A204.1 (cell line): ENCODE data around the gene TRHDE.
"Not testable (repeated sequence)": the region's sequence is repeated elsewhere in the genome, so short reads cannot be mapped to it uniquely, and the experiment has no call there.

Experiments used
- FAIRE-seq: peaks from 2 replicates; lab custom pipeline; 2012; peaks lifted over from hg19 to GRCh38; lab: Jason Lieb, UNC

TRHDE gene

DNA sequence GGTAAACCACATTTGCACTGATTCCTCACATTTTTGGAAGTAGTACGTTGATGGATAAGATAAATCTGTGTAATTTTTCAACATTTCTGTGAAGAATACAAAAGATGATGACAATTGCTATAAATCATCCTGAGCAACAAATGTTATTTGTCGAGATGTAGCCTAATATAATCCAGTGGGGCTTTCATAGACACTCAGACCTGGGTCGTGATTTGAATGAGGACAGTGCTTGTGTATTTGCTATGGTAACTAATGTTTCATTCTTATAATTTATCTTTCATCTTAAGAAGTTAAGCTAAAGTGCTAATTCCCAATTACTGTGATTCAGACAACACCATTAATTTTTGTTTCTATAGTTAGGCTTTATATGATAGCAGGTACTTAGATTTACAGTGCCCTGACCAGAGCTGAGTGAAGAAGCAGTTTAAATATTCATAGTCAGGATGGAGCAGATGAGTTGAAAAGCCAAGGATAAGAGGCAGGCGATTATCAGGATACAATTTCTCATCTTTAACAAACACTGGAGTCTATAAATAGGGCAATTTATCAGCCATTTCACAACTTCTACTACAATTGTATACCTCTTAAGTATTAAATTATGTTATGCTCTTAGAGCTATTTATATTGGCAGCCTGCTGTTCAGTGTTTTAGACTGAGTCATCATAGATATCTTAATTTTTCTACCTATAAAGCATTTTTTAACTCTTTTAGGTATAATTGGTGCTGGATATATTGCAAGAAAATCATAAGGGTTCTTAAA lies 359.9 kb downstream of the TRHDE start:
- FAIRE-seq: no peak

DNA sequence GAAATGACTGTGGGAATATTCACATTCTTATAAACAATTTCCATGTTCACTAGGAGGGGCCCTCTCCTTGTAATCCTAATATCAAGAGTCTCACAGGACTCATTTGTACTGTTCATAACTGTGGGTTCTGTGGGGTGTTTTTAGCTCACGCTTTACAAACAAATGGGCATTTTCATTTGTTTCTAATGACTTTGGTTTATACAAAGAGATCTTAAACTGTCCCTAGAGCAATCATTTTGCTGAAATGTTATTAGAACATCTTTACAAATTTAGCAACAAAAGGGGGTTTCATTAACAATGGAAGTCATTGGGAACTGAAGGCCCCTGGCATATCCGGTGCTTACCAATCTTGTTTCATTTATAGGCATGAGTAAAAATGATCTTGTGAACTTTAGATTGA lies 370.5 kb downstream of the TRHDE start:
- FAIRE-seq: no peak

DNA sequence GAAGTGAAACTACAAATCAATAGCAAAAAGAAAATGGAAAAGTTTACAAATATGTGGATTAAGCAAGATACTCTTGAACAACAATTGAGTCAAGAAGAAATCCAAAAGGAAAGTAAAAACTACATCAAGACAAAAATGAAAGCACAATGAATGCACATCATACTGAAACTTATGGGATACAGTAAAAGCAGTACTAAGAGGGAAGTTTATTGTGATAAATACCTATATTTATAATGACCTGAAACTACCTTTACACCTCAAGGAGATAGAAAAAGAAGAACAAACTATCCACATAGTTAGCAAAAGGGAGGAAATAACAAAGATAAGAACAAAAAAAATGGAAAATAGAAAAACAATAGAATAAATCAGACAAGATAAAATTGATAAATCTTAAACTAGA lies 375.0 kb downstream of the TRHDE start:
- FAIRE-seq: no peak

DNA sequence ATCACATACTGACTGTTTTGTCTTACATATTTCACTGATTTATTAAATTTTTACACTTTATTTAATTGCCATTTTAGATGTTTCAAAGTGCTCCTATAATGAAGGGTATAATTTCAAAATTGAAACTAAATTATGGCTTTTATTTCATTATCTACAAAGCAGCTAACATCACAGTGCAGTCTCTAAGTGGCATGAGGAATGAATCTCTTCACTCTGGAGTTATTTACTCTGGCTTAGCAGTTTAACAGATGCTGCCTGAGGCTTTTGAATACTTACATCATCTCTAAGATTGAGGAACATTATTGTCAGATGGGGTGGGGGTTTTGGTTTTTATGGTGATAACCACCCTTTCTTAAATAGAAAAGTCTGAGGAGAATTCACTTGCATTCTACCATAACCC lies 386.4 kb downstream of the TRHDE start:
- no peak for FAIRE-seq

DNA sequence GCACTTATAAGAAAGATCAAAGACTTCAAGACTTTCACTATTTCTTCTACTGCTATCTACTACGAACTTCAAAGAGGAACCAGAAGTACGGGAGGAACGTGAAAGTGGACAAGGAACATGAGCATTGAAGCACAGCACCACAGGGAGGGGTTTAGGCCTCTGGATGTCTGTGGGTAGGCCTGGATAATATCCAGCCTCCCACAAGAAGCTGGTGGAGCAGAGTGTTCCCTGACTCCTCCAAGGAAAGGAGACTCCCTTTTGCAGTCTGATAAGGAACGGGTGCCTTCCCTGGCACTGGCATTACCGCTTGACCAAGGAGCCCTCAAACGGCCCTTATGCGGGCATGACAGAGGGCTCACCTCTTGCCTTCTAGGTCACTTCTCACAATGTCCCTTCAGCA lies 388.0 kb downstream of the TRHDE start:
- not testable (repeated sequence) for FAIRE-seq

DNA sequence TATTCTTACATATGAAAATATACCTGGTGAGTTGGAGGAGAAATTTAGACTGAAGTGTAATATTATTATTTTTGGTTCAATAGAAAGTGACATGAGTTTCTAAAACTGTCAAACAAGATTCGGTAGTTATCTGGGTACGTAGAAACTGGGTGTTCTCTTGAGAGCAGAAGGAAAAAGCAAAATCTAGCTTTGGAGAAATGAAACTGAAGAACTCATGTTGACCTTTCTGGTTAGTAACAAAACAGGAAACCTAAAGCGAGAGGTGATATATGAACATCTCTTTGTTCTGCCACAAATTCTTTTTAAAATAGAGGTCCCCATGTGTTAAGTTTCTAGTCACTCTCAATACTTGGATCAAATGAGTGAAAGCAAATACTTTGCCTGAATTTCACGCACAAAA lies 401.7 kb downstream of the TRHDE start:
- FAIRE-seq: no peak

DNA sequence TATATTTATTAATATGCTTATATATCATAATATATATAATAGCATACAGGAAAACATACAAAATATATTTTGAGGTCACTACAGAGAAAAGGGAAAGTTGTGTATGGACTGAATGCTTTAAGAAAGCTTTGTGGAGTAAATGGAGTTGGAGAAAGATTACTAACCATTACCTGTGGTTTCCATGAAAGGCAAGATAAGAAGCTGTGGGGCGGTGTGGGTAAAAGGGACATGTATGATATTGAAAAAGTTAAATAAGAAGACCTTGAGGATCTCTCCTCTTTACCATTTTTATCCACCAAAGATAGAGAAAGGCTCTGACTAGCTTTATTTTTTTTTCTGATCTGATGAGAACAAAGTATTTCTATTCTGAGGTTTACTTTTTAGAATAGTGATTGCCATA lies 404.4 kb downstream of the TRHDE start:
- FAIRE-seq: no peak

DNA sequence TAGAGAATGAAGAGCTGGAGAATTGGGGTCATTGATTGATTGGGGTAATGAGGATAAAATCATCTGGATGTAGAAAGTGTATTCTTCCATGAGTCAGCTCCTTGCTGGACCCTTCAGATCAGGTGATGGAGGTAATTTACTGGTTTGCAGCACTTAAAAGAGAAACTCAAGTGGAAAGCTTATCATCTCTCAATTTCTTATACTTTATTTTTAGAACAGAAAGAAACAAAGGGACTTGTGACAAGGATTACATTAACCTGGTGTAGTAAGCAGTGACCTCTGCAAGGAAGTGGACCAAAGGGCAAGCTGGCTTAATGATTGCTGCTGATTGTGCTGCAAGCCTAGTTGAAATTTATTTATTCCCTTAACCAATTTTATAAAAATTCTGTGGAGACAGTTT lies 405.0 kb downstream of the TRHDE start:
- FAIRE-seq: no peak

DNA sequence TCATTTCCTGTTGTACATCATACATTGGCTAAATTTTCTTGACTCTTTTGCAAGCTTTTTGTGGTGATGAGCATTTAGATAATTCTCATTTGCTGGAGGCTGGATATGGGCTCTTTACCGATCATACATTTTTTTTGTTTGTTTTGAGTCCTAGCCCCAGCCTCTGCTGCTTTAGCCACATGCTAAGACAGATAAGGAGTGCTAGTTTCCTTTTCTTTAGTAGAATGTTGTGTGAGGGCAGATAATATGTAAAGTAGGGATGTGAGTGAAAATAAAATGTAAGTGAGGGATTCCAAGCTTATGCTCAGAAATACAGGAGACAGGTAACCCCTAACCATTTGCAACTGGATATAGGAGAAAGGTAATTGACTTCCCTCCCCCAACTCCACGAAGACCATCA lies 405.7 kb downstream of the TRHDE start:
- no peak for FAIRE-seq

DNA sequence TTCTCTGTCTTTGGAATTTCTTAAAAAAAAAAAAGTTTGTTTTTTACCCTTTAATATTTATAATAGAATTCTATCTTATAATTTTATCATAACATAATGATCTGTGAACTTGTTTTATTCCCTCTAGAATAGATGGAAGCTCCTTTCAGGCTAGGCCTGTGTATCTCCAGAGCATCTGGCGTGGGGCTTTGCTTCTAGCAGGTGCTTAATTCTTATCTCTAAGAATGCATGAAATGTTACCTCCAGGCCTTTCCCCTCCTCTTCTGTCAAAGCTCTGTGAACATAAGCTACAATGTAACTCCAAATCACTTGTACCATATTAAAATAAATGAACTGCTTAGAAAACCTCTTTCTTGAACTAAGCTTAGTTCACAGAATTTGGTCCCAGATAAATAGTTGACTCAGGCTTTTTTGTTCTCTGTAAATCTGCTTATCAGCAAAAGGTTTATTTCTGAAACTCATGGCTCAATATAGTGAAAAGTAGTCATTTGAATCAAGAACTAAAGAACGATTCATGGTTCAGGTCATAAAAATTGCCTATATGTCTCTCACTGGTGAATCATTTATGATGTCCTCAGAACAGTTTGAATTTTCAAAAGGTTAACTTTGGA lies 407.1 kb downstream of the TRHDE start:
- no peak for FAIRE-seq

DNA sequence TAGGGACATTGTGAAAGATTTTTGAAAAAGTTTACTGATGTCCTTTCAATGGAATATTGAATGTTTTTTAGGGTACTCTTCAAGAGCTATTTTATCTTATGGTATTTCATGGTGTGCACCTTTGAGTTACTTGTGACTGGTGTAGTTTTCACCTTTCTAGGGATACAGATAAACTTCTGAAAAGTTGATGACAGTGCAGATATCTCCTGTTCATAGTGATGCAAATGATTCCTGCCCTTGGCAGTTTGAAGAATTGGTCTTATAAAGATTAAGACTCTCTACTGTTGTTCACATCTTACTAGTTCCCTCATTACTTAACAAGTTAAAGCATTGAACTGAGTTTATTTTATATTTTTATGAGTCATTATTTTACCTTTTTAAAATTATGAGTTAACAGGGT lies 408.9 kb downstream of the TRHDE start:
- no peak for FAIRE-seq

DNA sequence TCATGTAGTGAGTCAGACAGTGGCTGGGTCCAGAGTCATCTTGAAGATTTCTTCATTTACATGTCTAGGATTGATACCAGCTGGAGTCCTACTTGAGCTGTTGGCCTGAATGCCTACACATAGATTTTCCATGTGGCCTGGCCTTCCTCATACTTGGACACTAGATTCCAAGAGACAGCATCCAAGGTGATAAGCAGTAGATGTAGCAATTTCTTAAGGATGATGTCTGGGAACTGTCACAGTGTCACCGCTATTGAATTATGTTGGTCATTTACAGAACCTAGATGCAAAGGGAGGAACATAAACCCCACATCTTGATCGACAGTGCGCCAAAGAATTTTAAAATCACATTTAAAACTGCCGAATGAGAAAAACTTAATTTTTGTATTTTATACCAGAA lies 412.3 kb downstream of the TRHDE start:
- FAIRE-seq: no peak

DNA sequence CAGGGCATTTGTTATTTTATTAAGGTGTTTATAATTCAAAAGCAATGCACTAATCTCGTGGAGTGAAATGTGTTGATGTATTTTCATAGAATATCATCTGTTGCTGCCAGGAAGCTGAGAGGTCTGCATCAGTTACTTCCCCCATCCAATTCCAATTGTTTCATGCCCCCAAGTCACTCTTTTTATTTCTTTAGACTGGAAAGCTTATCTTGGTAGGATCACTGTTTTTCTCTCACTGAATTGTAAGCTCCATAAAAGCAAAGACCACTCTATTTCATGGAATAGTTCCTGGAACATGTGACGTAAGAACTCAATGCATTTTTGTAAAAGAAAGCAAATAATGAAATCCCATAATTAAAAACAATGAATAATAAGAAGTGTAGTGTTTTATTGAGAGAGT lies 420.2 kb downstream of the TRHDE start:
- no peak for FAIRE-seq

DNA sequence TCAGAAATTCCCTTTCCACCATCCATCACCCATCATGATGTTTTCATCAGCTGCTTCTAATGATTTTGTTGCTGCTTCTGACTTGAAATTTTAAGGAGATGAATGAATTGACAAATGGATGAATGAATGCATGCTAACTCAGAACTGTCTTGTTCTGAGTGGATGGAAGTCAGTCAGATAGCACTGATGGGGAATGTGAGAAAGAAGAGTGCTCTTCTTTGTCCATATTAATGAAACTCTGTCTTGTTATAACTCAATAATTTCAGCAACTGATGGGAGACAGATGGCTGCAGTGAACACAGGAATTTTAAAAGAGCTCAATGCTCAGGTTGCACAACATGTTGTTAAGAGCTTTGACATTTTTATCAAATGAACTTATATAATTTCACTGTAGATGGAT lies 422.0 kb downstream of the TRHDE start:
- no peak for FAIRE-seq

DNA sequence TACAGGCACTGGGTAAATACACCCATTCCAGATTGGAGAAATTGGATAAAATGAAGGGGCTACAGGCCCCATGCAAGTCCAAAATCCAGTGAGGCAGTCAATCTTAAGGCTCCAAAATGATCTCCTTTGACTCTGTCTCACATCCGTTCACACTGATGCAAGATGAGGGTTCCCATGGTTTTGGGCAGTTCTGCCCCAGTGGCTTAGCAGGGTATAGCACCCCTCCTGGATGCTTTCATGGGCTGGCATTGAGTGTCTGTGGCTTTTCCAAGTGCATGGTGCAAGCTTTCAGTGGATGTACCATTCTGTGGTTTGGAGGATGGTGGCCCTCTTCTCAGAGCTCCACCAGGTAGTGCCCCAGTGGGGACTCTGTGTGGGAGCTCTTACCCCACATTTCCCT lies 427.2 kb downstream of the TRHDE start:
- no peak for FAIRE-seq

DNA sequence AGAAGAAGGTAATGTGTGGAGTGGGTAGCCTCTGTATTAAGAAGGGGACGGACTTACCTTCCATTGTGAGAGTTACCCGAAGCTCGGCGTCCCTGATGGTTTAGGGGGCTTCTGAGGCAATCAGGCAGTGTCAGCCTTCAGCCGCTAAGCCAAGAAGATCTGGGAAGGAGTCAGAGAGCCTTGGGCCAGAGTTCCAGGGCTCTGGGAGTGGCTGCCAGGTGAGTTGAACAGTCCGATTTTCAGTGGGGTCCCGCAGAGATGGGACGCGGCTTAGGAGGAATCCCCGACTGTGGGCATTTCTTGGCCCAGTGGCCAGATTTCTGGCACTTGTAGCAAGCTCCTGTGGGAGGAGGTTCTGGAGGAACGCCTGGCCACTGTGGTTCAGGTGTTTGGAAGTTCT lies 439.9 kb downstream of the TRHDE start:
- not testable (repeated sequence) for FAIRE-seq

DNA sequence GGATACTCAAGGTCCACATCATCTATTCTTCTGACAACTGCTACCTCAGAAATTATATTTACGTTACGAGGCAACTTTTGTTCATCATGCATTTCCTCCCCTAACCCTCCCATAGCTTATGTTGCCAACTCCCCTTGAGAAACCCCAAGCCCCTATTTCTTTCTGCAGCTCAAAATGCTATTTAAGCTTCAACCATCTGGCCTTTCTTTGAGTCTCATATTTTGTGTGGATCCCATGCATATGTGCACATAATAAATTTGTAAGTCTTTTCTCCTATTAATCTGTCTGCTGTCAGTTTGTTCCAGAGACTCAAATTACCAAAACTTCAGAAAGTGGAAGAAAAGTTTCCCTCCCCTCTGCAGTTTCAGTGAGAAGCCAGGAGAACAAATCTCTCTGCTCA lies 444.1 kb downstream of the TRHDE start:
- FAIRE-seq: no peak

DNA sequence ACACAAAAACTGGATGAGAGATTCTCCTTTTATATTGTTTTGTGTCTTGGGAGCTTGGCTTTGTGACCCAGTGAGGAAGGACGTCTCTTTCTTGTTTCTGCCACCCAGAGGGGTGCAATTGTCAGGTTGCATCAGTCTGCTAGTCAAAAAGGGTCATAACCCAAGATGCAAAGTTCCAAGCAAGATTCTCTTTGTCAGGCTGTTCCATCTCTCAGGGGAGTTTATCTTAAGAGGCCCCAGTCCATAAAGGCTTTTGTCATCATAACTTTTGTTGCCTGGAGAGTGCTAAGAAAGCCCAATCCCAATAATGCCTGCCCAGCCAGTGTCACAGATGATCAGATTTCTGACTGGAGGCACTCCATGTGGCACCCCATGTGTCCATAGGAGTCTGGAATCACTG lies 444.9 kb downstream of the TRHDE start:
- no peak for FAIRE-seq
